DMS153 treated with DMSO at 0.1 percent for 48 hours (cell line): ENCODE data around the gene SLC22A23.
"Not testable (repeated sequence)": the region's sequence is repeated elsewhere in the genome, so short reads cannot be mapped to it uniquely, and the experiment has no call there.

Experiments
- DNase-seq: peaks from one replicate; lab custom pipeline; 2025; ENCODE audit not compliant: unreplicated experiment; lab: John Stamatoyannopoulos, UW

Gene SLC22A23

DNA sequence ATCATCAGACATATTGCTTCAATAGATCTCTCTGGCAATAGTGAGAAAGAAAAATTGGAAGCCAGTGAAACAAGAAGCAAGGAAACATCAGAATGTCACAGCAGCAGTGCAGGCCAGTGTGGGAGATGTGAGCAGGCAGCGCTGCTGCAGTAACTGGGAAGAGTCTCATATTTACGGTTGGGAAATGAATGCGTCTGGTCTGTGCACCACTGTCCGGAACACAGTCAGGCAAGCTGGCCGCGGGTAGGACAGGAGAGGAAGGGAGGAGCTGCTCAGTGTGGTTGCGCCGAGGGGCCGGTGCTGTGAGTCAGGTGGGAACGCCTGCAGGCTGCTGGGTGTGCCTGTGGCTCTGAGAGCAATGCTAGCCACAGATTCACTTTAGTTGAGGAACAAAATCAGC is 204.5 kb downstream of the SLC22A23 start:
- DNase-seq: no peak

DNA sequence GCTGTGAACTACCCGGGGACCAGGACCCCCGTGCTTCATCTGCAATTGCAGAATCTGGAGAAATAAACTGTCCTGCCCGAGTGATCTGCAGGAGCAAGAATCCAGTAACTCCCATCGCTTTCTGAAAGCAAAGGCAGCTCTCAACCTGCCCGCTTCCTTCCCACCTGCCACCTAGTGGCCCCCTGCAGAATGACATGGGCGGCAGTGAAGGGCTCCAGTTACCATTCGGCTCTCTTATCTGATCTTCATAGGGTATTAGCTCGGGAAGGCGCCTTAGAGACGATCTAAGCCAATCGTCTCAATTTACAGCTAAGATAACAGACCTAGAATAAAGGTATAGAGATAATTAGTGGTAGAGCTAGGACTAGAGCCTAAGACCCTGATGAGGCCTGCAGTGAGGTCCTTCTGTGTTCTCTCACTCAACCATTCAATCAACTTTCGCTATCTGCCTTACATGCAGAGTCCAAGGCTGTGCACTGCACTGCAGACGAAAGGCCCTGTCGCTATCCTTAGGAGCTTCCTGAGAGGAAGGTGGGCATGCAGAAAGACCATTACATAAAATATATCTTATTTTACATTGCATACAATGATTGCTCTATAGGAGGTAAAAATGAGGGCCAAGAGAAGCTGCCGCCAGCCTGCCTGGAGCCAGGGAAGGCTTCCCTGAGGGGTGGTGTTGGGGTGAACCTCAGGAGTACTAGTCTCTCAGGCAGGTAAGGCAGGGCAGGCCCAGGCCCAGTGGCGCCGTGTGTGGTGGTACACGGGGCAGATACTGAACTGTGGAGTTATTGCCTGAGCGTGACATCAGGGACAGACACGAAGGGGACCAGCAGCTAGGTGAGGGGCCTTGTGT is 205.2 kb downstream of the SLC22A23 start:
- DNase-seq: peak; percentile 37

DNA sequence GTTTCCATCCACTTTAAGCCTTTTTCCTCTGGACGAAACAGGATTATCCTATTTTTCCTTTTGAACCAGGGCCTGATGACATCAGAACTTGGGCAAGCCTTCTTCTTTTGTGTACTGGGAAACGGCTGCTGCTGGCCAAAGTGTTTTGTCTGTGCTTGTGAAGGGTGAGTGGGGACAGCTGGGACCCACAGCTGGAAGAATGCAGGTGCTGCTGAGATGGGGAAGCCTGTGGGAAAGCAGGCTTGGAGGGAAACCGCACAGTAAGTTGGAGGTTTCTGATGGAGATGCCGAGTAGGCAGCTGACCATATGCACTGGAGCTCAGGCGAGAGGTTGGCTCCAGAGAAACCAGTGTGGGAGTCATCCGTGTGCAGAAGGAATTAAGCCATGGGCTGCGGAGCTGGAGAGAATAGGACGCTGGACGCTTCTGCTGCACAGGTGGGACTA is 206.6 kb downstream of the SLC22A23 start:
- DNase-seq: no peak

DNA sequence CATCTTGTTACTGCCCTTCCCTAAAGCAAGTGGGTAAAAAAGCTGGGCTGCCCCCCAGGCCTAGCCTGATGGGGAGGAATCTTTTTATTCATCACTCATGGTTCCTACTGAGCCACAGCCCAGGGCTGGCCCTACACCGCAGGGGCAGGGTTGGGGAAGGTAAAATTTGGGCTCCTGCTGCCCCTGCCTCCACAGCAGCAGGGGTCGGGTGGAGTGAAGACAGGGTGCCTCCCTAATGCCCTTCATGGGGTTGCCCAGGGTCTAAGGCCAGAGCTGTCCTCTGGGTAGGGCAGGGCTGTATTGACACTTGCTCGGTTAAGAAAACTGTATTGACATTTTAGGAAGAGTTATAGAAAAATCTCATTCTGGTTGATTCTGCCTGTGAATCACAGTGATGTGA is 207.0 kb downstream of the SLC22A23 start:
- DNase-seq: no peak

DNA sequence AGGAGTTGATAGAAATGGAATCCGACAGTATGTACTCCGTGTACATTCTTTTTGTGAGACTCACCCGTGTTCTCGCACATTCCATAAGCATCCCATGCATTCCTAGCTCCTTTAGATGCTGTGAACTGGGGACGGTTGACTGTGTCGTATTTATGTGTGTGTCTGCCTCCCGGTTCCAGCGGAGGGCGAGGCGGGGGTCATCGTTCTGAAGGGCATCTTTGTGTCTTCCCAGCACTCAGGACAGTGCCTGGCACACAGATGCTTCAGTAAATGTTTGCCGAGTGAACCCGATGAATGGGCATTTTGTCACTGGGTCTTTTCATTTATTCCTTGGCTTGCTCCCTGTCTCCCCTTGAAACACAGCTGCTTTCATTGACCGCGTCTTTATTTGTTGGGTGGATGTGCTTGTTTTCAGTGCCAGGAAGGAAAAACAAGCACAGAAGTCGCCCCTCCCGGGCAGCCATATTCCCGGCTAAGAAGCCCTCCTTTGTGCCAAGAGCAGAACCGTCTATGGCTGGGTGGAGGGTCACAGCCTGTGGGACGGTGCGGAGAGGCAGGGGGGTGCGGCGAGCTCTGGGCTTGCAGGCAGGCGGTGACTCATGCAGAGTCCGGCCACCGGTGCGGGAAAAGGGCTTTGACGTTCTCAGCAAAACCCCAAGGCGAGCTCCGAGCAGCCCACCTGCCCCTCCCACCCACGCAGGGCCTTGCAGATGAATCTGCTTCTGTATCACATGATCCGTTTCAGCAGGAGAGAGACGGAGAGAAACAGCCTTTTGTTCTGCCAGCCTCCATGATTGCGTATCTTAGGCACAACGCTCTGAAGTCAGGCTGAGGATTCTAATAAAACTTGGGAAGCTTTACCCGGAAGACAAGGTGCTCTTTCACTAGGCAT is 209.3 kb downstream of the SLC22A23 start:
- DNase-seq: no peak

DNA sequence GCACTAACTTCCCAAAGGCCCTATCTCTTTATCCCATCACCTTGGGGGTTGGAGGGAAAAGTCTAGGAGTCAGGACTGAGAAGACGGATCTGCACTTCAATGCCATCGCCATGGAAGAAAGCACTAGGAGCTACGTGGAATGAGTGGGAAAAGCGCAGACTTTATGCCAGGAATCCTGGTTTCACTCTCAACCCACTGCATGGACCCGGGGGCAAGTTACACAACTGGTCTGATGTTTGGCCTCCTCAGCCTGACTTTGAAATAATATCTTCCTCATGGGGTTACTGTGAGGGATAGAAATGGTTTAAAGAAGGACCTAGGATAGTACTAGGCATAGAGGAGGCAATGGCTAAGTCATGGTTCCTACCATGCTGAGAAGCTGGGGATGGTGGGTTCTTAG is 211.6 kb downstream of the SLC22A23 start:
- DNase-seq: no peak

DNA sequence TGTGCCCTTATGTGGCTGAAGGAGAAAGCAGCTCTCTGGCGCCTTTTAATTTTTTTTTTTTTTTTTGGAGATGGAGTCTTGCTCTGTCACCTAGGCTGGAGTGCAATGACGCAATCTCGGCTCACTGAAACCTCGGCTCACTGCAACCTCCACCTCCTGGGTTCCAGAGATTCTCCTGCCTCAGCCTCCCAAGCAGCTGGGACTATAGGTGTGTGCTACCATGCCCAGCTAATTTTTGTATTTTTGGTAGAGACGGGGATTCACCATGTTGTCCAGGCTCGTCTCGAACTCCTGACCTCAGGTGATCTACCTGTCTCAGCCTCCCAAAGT is 212.1 kb downstream of the SLC22A23 start:
- not testable (repeated sequence) for DNase-seq

DNA sequence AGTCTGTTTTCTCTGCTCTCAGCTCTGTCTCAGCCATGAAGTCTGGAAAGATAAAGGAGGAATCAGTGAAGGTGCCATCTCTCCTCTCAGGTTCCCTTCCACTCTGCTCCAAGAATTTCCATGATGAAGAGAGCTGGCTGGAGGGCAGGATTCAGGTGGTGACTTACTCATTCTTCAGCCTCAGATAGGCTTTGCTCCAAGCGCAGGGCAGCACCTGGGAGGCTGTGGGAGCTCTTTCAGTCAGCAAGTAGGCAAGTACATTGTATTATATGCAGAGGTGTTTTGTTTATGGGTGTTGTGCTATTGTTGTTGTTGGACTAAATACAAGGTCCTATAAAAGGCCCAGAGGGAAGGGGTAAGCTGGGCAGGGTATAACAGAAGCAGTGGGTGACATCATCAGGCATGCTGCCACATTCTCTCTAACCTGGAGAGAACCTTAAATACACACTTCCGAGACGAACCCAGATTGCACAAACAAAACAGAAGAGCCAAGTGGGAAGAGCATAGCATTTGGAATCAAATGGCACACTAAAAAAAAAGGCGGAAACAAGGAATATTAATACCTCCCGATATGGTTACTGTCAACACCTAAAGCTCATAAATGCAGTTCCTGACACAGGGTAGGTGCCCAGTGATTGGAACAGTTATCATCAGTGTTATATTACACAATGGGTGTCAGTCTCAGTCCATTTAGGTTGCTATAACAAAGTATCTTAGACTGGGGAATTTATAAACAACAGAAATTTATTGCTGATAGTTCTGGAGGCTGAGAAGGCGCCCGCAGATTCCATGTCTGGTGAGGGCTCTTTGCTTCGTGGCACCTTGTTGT is 212.6 kb downstream of the SLC22A23 start:
- no peak for DNase-seq

DNA sequence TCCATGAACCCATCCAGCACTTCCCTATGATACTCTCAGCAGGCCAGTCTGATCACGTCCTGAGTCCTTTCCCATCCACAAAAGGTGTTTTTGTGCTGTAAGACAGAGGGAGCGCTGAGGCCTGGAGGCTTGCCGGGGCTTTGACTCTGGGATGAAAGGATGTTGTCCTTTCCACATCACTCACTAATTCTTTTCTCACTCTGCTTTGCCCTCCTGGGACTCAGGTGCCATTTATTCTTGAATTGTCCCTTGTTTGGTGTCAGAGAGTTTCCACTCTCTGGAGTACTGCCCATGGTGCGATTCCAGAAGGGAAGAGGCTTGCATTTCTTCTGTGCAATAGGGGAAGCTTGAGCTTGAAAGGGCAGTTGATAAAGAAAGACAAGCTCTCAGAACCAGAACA is 214.1 kb downstream of the SLC22A23 start:
- no peak for DNase-seq

DNA sequence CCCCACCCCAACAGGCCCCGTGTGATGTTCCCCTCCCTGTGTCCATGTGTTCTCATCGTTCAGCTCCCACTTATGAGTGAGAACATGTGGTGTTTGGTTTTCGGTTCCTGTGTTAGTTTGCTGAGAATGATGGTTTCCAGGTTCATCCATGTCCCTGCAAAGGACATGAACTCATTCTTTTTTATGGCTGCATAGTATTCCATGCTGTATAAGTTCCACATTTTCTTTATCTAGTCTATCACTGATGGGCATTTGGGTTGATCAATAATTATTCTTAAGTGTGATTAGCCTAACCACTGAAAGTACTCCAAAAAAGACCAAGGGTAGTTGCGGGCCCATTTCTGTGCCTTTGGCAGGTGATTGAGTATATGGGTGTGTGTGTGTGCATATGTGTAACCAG is 215.1 kb downstream of the SLC22A23 start:
- DNase-seq: not testable (repeated sequence)

DNA sequence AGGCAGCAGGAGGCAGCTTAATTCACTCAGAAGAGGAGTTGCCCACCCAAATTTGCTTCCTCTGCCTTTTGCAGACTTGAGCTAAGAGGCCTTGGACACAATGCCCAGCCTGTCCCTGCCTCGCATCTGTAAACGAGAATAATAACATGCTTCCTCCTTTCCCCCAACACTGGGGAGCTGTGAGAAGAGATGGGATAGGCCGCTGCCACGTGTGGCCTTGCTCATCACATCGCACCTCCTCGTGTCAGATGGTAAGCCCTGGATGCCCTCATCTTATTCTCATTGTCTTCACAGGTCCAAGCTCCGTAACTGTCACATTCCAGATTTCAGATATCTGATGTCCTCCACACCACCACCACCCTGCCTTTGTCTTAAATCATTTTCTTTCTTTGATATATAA is 216.3 kb downstream of the SLC22A23 start:
- no peak for DNase-seq

DNA sequence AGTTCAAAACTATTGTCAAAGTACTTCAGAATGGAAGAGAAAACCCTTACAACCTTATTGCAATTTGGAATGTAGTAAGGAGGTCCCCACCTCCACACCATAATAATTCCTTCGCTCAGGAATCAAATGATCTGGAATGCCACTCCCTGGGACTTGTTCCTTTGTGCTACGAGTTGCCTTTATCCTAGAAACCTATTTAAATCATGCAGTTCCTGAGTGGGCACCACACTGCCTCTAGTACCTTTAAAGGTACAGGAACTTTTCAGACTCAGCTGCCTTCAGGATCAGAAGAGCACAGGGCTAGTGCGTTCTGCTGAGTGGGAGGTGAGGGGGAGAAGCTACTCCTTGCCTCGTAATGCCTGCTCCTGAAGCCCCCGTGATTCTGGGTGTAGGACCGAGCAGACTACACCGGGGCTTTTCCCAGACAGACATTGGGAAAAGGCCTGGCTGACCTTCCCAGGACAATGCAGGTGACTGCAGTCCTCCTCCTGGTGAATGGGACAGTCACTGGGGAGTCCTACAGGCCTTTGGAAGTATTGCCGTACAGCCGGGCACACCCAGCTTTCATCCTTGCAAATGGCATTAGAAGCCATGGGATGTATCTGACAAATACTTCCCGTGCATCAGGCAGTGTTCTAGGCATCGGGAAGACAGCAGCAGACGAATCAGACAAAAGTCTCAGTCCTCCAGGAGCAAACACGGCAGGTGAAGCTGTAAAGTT is 217.6 kb downstream of the SLC22A23 start:
- DNase-seq: no peak

DNA sequence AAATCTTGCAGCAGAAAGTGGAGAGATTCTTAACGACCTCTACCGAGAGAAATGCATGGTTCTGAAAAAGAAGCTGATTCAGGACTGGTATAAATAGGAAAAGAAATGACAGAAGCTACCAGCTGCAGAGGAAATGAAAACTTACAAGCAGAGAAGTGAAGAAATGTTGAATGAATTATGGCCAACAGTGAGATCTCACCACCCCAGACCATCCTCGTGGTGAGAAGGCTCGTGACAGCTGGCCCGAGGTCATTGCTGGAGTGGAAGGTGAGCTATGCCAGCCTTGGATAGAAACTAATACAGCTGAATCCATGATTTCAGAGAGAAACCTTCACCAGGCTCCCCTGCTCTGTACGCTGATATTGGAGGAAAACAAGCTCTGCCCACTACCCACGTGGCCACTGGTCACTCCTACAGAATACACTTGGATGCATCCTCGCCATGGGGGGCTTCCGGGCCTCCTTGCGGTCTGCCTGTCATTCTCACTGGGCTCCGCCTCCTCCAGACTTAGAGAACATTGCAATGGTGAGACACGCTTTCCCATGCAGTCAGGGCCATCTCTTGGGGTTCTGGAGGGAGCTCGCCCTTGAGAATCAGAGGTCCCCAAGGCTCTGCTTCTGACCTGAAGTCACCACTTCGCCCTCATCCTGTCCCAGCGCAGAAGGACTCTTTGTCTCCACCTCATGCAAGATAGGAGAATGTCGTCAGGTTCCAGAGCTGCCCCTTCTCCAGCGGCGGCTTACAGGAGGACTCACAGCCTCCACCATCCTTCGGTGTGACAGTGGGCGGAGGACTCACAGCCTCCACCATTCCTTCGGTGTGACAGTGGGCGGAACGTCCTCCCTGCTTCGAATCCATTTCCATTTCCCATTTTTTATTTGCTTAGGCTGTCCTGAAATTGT is 218.8 kb downstream of the SLC22A23 start:
- DNase-seq: no peak

DNA sequence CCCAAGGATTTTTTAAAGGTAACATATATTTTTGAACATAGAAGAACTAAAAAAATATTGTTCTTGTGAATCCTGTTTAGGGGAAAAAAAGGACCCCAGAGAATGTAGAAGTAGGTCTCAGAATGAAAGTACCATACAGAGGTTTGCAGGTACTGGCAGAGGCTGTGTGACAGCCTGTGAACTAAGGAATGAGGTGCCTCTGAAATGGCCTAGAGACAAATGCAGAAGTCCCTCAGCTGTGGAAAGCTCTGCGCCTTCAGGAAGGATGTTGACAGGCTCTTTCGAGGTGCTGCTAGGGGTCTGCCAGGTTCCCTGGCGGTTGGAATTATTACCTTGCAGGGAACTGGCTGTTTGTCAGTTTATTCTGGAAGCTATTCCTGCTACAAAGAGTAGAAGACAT is 220.8 kb downstream of the SLC22A23 start:
- no peak for DNase-seq

DNA sequence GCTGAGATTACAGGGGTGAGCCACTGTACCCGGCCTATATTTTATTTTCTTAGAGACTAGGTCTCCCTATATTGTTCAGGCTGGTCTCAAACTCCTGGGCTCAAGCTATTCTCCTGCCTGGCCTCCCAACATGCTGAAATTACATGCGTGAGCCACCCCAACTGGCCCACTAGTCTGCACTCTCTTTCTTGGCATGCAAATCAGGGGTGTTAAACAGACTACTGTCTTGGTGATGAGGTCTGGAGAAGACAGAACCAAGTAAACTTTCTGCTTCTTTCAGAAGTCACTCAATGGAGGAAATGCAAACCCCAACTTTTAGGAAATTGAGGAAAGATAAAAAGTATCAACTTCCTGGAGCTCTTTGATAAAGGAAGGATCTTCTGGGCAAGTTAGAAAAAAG is 221.4 kb downstream of the SLC22A23 start:
- DNase-seq: no peak

DNA sequence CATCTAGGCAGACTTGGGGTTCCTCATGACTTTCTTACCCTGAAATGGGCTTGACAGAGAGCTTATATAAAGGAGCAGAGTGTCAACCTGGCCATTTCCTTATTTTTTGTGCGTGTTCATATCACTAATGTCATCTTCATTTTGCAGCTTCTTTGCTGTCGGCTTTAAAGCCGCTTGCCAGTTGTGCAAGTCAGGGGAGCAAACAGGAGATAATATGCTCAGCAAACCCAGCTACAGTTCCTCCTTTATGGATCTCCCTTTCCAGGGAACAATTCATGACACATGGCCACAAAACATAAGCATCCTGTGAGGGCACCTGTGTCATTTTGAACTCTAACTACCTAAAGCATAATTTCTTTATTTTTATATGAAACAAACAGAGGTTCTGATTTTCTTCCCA is 222.9 kb downstream of the SLC22A23 start:
- DNase-seq: no peak

DNA sequence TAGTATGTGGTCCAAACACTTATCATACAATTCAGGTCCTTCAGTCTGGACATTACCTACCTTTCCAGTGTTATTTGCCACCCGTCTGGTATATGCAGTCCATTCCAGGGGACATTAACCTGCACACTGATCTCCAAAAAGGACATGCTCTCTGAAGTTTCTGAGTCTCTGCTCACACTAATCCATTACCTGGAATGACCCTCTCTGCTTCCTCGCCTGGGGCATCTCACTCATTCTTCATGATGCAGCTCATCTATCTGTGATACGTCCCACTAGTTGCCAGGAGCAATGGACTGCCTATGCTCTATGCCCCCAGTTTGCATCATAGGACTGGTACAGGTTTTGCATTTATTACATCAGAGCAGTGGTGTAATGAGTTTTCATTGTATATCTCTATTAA is 223.5 kb downstream of the SLC22A23 start:
- no peak for DNase-seq

DNA sequence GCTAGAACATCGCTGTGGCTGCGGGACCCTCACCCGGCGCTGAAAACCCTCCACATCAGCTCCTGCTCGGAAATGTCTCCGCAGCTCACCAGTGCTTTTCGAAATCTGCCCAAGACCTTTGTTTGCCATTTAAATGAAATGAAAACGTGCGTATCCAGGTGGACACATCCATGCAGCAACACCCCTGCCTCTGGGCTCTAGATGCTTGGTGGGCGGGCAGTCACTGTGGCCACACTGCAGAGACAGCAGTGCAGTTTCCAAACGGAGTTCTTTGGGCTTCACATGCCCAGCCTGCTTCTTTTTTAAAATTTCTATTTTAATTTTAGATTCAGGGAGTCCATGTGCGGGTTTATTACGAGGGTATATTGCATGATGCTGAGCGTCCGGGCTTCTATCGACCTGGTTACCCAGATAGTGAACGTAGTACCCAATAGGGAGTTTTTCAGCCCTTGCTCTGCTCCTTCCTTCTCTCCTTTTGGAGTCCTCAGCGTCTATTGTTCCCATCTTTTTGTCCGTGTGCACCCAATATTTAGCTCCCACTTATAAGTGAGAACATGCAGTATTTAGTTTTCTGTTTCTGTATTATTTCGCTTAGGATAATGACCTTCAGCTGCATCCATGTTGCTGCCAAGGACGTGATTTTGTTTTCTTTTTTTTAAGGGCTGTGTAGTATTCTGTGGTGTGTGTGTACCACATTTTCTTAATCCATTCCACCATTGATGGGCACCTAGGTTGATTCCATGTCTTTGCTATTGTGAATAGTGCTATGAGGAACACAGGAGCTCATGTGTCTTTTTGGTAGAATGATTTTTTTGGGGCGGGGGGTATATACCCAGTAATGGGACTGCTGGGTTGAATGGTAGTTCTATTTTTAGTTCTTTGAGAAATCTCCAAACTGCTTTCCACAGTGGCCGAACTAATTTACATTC is 224.6 kb downstream of the SLC22A23 start:
- no peak for DNase-seq
